CD4-positive, alpha-beta memory T cell (primary cell): ENCODE results near the gene SERTAD2. TPM values are rescaled to one million over a fixed set of nuclear protein-coding genes. Genes with fewer than 3 reads are reported as not detected.
A peak's percentile ranks its signal among the peaks of the same experiment; 100 is the strongest.

ENCODE experiments used
- CTCF ChIA-PET: fragments of 350-600 bp; sonication (Branson Sonifier 250); formaldehyde crosslinking; loops from one replicate; lab custom pipeline; 2021; ENCODE audit warnings: inconsistent platforms; ENCODE audit not compliant: partially characterized antibody; lab: Charles Lee
- POLR2A ChIA-PET: fragments of 350-600 bp; sonication (Branson Sonifier 250); formaldehyde crosslinking; loops from one replicate; lab custom pipeline; 2021; ENCODE audit not compliant: partially characterized antibody; lab: Charles Lee
- DNase-seq, 5 donors: peaks; one replicate each; pipeline versions ENCODE4 v3.0.0 to v3.0.0-alpha.2; 2020 to 2022; ENCODE audit warnings: mixed read lengths in 1 of 5
- H3K27ac ChIP-seq: one replicate; pipeline ENCODE4 v1.7.0; 2013; ENCODE audit warnings: low read depth, low read length
- H3K27me3 ChIP-seq: 2 replicates; pipeline ENCODE4 v1.7.0; 2013; ENCODE audit warnings: mild to moderate bottlenecking, low read length, moderate library complexity; ENCODE audit not compliant: insufficient read depth
- H3K36me3 ChIP-seq: 2 replicates; pipeline ENCODE4 v1.7.0; 2013; ENCODE audit warnings: mild to moderate bottlenecking, low read length, moderate library complexity; ENCODE audit not compliant: insufficient read depth
- H3K4me1 ChIP-seq: 2 replicates; pipeline ENCODE4 v1.7.0; 2013; ENCODE audit warnings: mild to moderate bottlenecking, low read length, moderate library complexity; ENCODE audit not compliant: insufficient read depth
- H3K4me3 ChIP-seq, 2 donors: one replicate each; pipeline ENCODE4 v1.7.0; 2013; ENCODE audit warnings: low read length in 2 of 2, mild to moderate bottlenecking in 1 of 2
- H3K9me3 ChIP-seq, 2 donors: one replicate each; pipeline ENCODE4 v1.7.0; 2013; ENCODE audit warnings: low read length in 2 of 2, control low read depth in 1 of 2; ENCODE audit not compliant: control insufficient read depth in 1 of 2
- H3K27ac Mint-ChIP-seq, 7 donors: one replicate each; pipeline ENCODE4 v1.8.0; 2020 to 2021; ENCODE audit warnings: mixed read lengths in 7 of 7, mild to moderate bottlenecking in 6 of 7, inconsistent platforms in 3 of 7, moderate library complexity in 3 of 7
- H3K27me3 Mint-ChIP-seq, 2 donors: one replicate each; pipeline ENCODE4 v1.8.0; 2020 to 2021; ENCODE audit warnings: mixed read lengths in 2 of 2
- H3K36me3 Mint-ChIP-seq, 2 donors: one replicate each; pipeline ENCODE4 v1.8.0; 2020 to 2021; ENCODE audit warnings: mixed read lengths in 2 of 2, inconsistent platforms in 1 of 2, mild to moderate bottlenecking in 1 of 2
- H3K4me1 Mint-ChIP-seq, 4 donors: one replicate each; pipeline ENCODE4 v1.8.0; 2020 to 2021; ENCODE audit warnings: mixed read lengths in 4 of 4, mild to moderate bottlenecking in 1 of 4
- H3K4me3 Mint-ChIP-seq, 8 donors: one replicate each; pipeline ENCODE4 v1.8.0; 2020 to 2021; ENCODE audit warnings: mixed read lengths in 8 of 8, mild to moderate bottlenecking in 7 of 8, moderate library complexity in 6 of 8, inconsistent platforms in 3 of 8
- H3K9me3 Mint-ChIP-seq, 8 donors: one replicate each; pipeline ENCODE4 v1.8.0; 2020 to 2021; ENCODE audit warnings: mixed read lengths in 8 of 8, mild to moderate bottlenecking in 5 of 8, inconsistent platforms in 3 of 8, moderate library complexity in 1 of 8
- intact Hi-C: fragments of 100-400 bp; cut with micrococcal nuclease; formaldehyde crosslinking; loops from one replicate; pipeline ENCODE4 v1.15.1; 2023
- polyA plus RNA-seq, 2 donors: library from polyadenylated mRNA; unstranded; fragments of 300-500 nt; fragmentation: Illumina TruSeq; gene quantifications; one replicate each; pipeline ENCODE4 v1.2.3, GENCODE V29; 2021
- total RNA-seq, 2 experiments: library from RNA; stranded (reverse); gene quantifications; one replicate each; pipeline ENCODE4 v1.2.3, GENCODE V29; 2021

The SERTAD2 gene
- total and polyA plus RNA-seq, 4 experiments from 2014 or later = 2.6 to 24.6 (median 14.5) TPM

DNA sequence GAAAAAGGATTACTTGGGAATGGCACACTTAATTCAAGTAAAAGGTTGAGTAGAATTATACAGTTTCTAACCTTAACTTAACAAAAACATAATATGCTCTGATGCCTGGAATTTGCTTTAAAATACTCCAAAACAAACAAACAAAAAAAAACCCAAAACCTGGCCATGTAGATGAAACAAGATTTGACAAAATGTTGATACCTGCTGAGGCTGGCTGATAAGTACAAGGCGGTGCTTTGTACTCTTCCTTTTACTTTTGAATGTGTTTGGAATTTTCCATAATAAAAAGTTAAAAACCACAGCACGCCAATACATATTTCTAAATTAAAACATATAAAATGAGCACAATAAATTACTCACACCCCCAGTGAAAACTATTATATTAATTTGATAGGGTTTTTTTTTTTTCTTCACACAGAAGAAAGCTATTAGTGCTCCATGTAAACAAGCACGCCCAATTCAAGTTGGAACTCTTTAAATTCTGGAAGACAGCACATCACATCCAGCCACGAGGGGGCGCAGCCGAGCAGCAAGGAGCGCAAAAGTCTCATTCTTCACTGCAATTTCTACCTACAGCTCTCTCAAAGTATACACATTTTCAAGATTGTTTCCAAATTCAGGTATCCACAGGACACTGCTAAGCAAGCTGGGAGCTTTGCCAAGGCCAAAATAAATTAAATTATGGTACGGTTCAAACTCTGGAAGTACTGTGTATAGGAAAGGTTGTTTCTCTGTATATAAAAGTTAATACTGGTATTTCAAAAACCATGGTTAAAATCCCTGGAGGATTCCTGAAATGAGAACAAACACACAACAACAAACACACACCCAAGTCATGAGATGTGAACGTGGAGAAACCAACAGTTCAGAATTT is 7.5 kb downstream of the SERTAD2 start:
- CTCF ChIA-PET = interaction anchor here (0.6 to 5.8 kb wide), 59 partner anchors 9 to 315 kb away, joined by 3 to 98 read pairs (median 5); partner anchors contain the start of genes AFTPH and SERTAD2
- H3K4me3 Mint-ChIP-seq = peak overlapping the region in 3 of 8 donors; percentile 13 to 79 (median 24)
- peak overlapping the region in 4 of 7 donors; percentile 35 to 73 (median 53) for H3K27ac Mint-ChIP-seq
- DNase-seq = peak; percentile 76 to 83 (median 77)
- peaks cover 59% of the 10 kb centered on the region for H3K4me1 ChIP-seq
- POLR2A ChIA-PET = interaction anchor here (0.6 to 13.8 kb wide), 9 partner anchors 7 to 346 kb away, joined by 3 to 298 read pairs (median 4); partner anchors contain the start of gene SERTAD2
- H3K27me3 ChIP-seq = no peaks in the 10 kb centered on the region
- H3K4me3 ChIP-seq = no peak overlapping the region
- no peaks in the 10 kb centered on the region for H3K9me3 ChIP-seq
- peaks cover 0 to 3% of the 10 kb centered on the region in 2 donors for H3K36me3 Mint-ChIP-seq
- no peaks in the 10 kb centered on the region for H3K27me3 Mint-ChIP-seq
- H3K36me3 ChIP-seq = no peaks in the 10 kb centered on the region
- peaks cover 36 to 62% (median 49%) of the 10 kb centered on the region in 4 donors for H3K4me1 Mint-ChIP-seq
- H3K9me3 Mint-ChIP-seq = no peaks in the 10 kb centered on the region
- intact Hi-C loops = loop anchor here (1.0 kb wide), 7 partner anchors 53 to 315 kb away; no protein-coding TSS in a partner anchor
- H3K27ac ChIP-seq = no peak overlapping the region

DNA sequence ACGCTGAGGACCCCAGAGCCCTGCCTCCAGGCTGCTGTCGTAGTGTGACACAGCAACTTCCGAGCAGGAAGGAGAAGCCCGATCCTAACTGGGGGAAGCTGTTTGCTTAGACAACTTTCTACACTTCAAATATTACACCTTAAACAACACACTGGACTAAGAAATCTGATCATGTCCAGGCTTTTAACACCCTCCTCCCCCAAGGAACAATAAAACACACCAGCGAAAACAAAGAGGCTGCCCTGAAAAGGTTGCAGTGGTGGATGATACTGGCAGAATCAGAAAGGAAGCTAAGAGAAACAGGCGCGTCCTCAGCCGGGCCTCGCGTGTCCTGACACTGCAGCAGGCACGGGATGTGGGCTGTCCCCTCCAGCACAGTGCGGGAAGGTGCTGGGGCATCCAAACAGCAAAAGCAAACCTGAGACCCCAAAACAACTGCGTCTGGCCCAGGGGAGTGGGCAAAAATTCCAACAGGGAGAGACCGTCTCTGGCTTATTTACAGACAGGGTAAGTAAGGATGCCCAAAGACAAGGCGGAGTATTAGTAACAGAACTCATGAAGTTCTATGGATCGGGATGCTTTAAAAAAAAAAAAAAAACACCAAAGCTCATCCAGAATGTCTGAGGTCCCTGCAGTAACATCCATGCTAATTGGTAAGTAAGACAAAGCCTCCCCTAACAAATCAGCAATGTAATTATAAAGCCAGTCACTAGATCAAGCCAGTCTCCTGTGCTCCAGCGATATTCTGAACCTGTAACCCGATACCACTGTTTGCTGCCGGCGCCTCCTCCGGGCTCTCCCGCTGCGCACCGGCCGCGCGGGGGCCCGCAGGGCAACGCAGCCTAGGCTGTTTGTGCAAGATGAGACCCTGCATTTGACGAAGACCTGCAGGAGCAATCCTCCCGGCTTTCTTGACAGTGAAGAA is 9.0 kb downstream of the SERTAD2 start:
- intact Hi-C loops = loop anchor here (2.0 kb wide), 1 partner anchor 38 kb away; no protein-coding TSS in a partner anchor
- H3K4me3 Mint-ChIP-seq = peak overlapping the region; percentile 82 to 92 (median 86)
- H3K27ac Mint-ChIP-seq = peak overlapping the region; percentile 7 to 87 (median 83)
- H3K4me1 Mint-ChIP-seq = peaks cover 29 to 70% (median 45%) of the 10 kb centered on the region in 4 donors
- no peaks in the 10 kb centered on the region for H3K9me3 ChIP-seq
- H3K9me3 Mint-ChIP-seq = no peaks in the 10 kb centered on the region
- POLR2A ChIA-PET = interaction anchor here (1.0 to 13.8 kb wide), 7 partner anchors 9 to 187 kb away, joined by 3 to 298 read pairs (median 4); partner anchors contain the start of gene SERTAD2
- H3K4me3 ChIP-seq = no peak overlapping the region
- no peaks in the 10 kb centered on the region for H3K36me3 ChIP-seq
- no peaks in the 10 kb centered on the region for H3K27me3 Mint-ChIP-seq
- DNase-seq = peak in 2 of 5 donors; percentile 35 to 38
- peaks cover 55% of the 10 kb centered on the region for H3K4me1 ChIP-seq
- no peaks in the 10 kb centered on the region for H3K27me3 ChIP-seq
- no peak overlapping the region for H3K27ac ChIP-seq
- peaks cover 0 to 3% of the 10 kb centered on the region in 2 donors for H3K36me3 Mint-ChIP-seq
- CTCF ChIA-PET = interaction anchor here (1.1 to 5.8 kb wide), 25 partner anchors 9 to 314 kb away, joined by 3 to 98 read pairs (median 10); partner anchors contain the start of genes AFTPH and SERTAD2

DNA sequence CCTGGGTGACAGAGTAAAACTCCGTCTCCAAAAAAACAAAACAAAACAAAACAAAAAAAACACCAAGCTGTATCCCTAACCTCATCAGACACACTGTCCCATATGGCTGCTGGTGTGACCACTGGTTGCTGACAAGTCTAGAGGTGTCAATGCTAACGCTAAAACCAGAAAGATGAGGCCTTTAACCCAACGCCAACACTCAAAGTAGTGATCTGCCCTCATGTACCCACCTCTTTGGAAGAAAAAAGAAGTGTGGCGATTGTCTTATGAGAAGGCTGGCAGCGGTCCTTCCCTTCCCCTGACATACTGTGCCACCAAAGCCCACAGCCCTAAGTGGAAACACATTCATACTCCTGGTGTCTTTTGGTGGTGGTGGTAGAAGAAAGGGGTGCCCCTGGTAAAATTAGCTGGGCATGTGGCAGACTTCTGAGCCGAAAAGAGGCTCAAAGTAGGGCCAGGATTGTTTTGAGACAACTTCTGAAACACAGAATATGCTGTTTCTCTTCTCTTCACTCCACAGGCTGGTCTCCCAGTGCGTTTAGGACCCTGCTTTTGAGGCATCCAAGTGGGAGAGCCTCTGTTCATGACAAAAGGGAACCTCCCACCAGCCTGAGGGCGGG is 9.8 kb downstream of the SERTAD2 start:
- CTCF ChIA-PET = interaction anchor here (1.0 to 5.8 kb wide), 15 partner anchors 10 to 313 kb away, joined by 3 to 98 read pairs (median 3); partner anchors contain the start of genes AFTPH and SERTAD2
- Histone ChIP-seq H3K4me3 (no peak overlapping the region), H3K36me3 (no peaks in the 10 kb centered on the region), H3K4me1 (peaks cover 48% of the 10 kb centered on the region), H3K27ac (no peak overlapping the region), H3K9me3 (no peaks in the 10 kb centered on the region), H3K27me3 (no peaks in the 10 kb centered on the region)
- intact Hi-C loops = loop anchor here (2.0 kb wide), 1 partner anchor 37 kb away; no protein-coding TSS in a partner anchor
- peak overlapping the region in 6 of 7 donors; percentile 55 to 87 (median 84) for H3K27ac Mint-ChIP-seq
- H3K4me3 Mint-ChIP-seq = peak overlapping the region; percentile 82 to 92 (median 86)
- H3K9me3 Mint-ChIP-seq = no peaks in the 10 kb centered on the region
- no peaks in the 10 kb centered on the region for H3K27me3 Mint-ChIP-seq
- no peak for DNase-seq
- H3K4me1 Mint-ChIP-seq = peaks cover 25 to 67% (median 40%) of the 10 kb centered on the region in 4 donors
- H3K36me3 Mint-ChIP-seq = peaks cover 0 to 3% of the 10 kb centered on the region in 2 donors
- POLR2A ChIA-PET = interaction anchor here (1.0 to 13.8 kb wide), 6 partner anchors 10 to 188 kb away, joined by 3 to 298 read pairs (median 4); partner anchors contain the start of gene SERTAD2

DNA sequence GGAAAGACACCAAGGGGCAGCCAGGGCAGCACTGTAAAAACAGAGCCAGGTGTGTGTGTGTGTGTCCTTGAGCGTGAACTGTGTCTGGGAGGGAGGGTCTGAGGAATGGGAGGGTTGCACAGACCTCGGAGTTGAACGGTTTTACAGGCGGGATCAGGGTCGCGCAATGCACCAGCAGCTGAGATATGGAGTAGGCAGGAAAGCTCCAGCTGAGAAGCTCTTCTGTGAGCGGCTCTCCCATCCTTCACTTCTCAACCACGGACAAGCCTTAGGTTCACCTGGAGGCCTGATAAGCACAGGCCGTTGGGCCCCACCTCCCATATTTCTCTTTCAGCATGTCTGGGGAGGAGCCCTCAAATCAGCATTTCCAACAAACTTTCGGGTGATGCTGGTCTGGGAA is 12.1 kb downstream of the SERTAD2 start:
- ChIA-PET POLR2A (no interaction called here), CTCF (interaction anchor here (5.5 to 5.8 kb wide), 2 partner anchors 14 to 190 kb away, joined by 69 to 98 read pairs; partner anchors contain the start of gene SERTAD2)
- Mint-ChIP-seq H3K27ac (no peak overlapping the region), H3K9me3 (no peaks in the 10 kb centered on the region), H3K4me1 (peaks cover 43 to 78% (median 55%) of the 10 kb centered on the region in 4 donors), H3K4me3 (no peak overlapping the region), H3K36me3 (peaks cover 5% of the 10 kb centered on the region in 2 donors), H3K27me3 (no peaks in the 10 kb centered on the region)
- H3K4me3 ChIP-seq = no peak overlapping the region
- no peak overlapping the region for H3K27ac ChIP-seq
- no peaks in the 10 kb centered on the region for H3K9me3 ChIP-seq
- no peaks in the 10 kb centered on the region for H3K27me3 ChIP-seq
- DNase-seq = no peak
- peaks cover 3% of the 10 kb centered on the region for H3K36me3 ChIP-seq
- H3K4me1 ChIP-seq = peaks cover 54% of the 10 kb centered on the region
- intact Hi-C loops = no loop called here

DNA sequence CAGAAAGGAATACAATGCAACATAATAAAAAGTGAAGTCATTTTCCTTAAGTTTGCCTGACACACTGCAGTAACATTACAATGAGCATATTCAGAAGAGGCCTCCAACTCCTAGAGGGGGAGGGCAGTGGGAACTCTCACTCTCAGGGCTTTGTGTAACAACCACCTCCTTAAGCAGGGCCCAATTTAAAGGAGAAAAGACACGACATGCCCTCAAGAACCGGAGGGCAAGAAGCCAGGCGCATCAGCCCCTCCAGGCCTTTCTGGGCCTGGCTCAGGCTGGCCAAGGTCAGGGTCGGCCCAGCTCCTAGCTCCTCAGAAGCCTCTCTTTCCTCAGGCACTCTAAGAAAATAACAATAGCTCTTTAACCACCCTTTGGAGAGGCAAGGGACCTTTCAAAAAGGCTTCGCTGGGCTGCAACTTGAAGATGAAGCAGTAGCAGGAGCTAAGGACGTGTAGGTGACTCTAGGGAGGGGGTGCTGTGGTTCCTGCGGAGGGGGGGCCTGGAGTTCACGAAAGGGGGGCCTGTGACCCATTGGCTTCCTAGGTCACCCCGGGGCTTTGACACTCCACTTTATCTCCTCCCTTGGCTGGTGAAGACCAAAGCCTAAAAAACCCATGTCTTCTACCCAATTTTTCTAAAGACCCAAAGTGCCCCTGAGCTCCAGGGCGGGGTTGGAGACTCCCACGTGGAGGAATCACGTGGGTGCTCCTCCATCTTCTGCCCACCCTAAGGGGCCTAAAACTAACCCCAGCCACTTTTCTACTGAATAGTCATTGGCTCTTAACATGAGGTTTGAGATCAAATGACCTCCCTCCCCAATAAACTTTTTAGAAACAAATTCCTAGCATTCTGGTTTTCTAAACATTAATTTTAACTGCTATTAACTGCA is 13.3 kb downstream of the SERTAD2 start:
- CTCF ChIA-PET = interaction anchor here (0.8 to 2.1 kb wide), 3 partner anchors 12 to 15 kb away, joined by 3 to 5 read pairs (median 4); partner anchors contain the start of gene SERTAD2
- Mint-ChIP-seq H3K4me1 (peaks cover 46 to 80% (median 57%) of the 10 kb centered on the region in 4 donors), H3K4me3 (no peak overlapping the region), H3K36me3 (peaks cover 15% of the 10 kb centered on the region in 2 donors), H3K27ac (peak overlapping the region in 3 of 7 donors; percentile 4 to 42 (median 14)), H3K9me3 (no peaks in the 10 kb centered on the region), H3K27me3 (no peaks in the 10 kb centered on the region)
- POLR2A ChIA-PET = interaction anchor here (0.8 kb wide), 1 partner anchor 117 kb away, joined by 3 read pairs; the partner anchor contains the start of gene AFTPH
- Histone ChIP-seq H3K27ac (no peak overlapping the region), H3K4me1 (peaks cover 47% of the 10 kb centered on the region), H3K4me3 (no peak overlapping the region), H3K36me3 (peaks cover 13% of the 10 kb centered on the region), H3K9me3 (no peaks in the 10 kb centered on the region), H3K27me3 (no peaks in the 10 kb centered on the region)
- DNase-seq = no peak
- intact Hi-C loops = no loop called here
